Activated naive CD8-positive, alpha-beta T cell treated with anti-CD3 and anti-CD28 coated beads, Interleukin-2, amount 10 ng/mL, durations not matched to agents 7 days and 5 days (primary cell): ENCODE data around the gene STK10. TPM values are rescaled to one million over a fixed set of nuclear protein-coding genes. Genes with fewer than 3 reads are reported as not detected.

ENCODE experiments used
- ATAC-seq: fragments of 150-1000 bp; cut with Tn5 transposase; one replicate; pipeline ENCODE4 v1.10.0; 2021; ENCODE audit warnings: low read depth, moderate library complexity
- POLR2A ChIA-PET: fragments of 350-600 bp; sonication (Branson Sonifier 250); formaldehyde crosslinking; loops from one replicate; lab custom pipeline; 2021; ENCODE audit warnings: antibody characterized with exemption; lab: Charles Lee
- DNase-seq: peaks from one replicate; pipeline ENCODE4 v3.0.0; 2021
- H3K27ac Mint-ChIP-seq: one replicate; pipeline ENCODE4 v1.8.0; 2022; ENCODE audit warnings: mild to moderate bottlenecking, mixed read lengths
- H3K27me3 Mint-ChIP-seq: one replicate; pipeline ENCODE4 v1.8.0; 2022; ENCODE audit warnings: mild to moderate bottlenecking, moderate library complexity, mixed read lengths
- H3K36me3 Mint-ChIP-seq: one replicate; pipeline ENCODE4 v1.8.0; 2021; ENCODE audit warnings: mild to moderate bottlenecking, mixed read lengths
- H3K4me1 Mint-ChIP-seq: one replicate; pipeline ENCODE4 v1.8.0; 2021; ENCODE audit warnings: mixed read lengths
- H3K4me3 Mint-ChIP-seq: one replicate; pipeline ENCODE4 v1.8.0; 2022; ENCODE audit warnings: mild to moderate bottlenecking, moderate library complexity, mixed read lengths
- H3K9me3 Mint-ChIP-seq: one replicate; pipeline ENCODE4 v1.8.0; 2021; ENCODE audit warnings: mixed read lengths
- total RNA-seq, 2 experiments: library from RNA; stranded (reverse); gene quantifications; one replicate each; pipeline ENCODE4 v1.2.3, GENCODE V29; 2021

Gene STK10
- total RNA-seq, 2 experiments from 2014 or later: 319 to 320 TPM

DNA sequence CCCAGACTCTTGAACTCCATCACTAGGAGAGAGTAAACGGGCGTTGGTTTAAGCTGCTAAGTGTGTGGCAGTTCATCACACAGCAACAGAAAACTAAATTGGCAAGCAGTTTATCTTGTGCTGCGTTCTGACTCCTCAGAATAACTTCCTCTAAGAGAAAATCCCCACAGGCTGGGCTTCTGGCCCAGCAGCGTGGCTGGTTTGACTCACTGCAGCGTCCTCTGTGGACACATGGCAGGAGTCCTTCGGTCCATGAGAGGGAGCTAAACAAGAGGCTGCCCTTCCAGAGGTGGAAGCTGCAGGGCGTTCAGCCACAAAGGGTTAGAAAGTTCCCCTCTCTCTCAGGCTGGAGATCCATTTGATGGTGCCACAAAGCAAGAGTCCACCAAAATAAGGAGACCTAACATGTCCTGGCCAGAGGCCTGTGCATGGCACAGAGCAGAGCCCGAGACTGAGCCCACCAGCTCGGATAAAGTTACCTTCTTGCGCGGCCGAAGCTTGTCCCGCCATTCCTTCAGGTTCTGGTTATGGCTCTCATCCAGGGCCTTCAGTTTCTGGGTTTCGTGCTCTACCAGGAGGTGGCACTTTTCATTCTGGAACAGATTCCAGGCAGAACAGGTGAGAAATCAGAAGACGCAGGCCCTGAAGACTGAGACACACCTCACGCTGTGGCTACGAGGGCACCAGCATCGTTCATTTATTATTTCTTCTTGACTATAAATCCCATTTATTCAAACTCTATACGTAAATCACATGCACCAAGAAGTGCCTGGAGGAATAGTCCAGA lies 135.4 kb downstream of the STK10 start:
- H3K27ac Mint-ChIP-seq: no peak overlapping the region
- no peak overlapping the region for H3K4me3 Mint-ChIP-seq
- H3K9me3 Mint-ChIP-seq: no peaks in the 10 kb centered on the region
- POLR2A ChIA-PET: no interaction called here
- peaks cover 11% of the 10 kb centered on the region for H3K4me1 Mint-ChIP-seq
- no peaks in the 10 kb centered on the region for H3K27me3 Mint-ChIP-seq
- peaks cover 45% of the 10 kb centered on the region for H3K36me3 Mint-ChIP-seq
- ATAC-seq (no peak), DNase-seq (no peak)

DNA sequence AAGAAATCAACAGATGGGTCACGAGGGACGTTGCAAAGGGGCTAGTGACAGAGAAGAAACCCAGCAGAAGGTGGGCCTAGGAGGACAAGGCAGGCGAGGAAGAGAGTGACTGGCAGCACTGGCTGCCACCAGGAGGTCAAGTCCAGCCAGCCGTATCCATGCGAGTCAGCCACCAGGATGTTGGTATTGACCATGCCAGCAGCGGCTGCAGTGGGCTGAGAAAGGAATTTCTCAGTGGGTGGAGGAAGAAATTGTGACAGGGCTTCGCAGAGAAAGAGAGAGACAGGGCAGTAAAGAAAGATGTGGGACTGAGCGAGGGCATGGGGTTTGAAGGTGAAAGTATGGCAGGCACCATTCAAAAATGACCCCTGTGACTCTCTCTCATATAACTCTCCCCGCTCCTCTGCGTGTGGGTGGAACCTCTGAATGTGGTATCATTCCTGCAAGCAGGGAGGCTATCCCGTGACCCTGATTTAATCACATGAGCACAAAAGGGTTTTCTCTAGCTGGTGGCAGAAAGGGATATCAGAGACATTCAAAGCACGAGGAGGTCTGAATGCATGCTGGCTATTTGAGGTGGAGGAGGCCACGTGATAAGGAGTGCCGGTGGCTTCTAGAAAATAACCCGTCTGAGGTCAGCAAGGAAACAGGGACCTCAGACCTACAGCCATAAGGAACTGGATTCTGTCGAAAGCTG lies 136.2 kb downstream of the STK10 start:
- no peaks in the 10 kb centered on the region for H3K27me3 Mint-ChIP-seq
- DNase-seq (no peak), ATAC-seq (no peak)
- no peak overlapping the region for H3K4me3 Mint-ChIP-seq
- peaks cover 9% of the 10 kb centered on the region for H3K4me1 Mint-ChIP-seq
- H3K27ac Mint-ChIP-seq: no peak overlapping the region
- H3K9me3 Mint-ChIP-seq: no peaks in the 10 kb centered on the region
- peaks cover 41% of the 10 kb centered on the region for H3K36me3 Mint-ChIP-seq
- POLR2A ChIA-PET: no interaction called here

DNA sequence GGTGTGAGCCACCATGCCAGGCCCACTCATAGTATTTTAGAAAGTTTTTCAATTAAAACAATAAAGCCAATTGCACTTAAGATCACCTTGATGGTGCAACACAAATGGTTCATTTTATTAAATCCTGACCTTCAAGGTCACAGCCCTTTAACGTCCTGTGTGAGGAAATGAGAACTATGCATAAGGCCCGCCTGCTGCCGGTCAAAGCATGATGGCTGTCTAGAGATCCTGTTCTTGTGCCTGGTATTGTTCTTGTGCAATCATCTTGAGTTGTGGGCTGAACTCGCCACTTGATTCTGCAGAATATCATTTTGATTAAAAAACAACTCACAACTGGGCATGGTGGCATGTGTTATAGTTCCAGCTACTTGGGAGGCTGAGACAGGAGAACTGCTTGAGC lies 137.9 kb downstream of the STK10 start:
- POLR2A ChIA-PET: no interaction called here

DNA sequence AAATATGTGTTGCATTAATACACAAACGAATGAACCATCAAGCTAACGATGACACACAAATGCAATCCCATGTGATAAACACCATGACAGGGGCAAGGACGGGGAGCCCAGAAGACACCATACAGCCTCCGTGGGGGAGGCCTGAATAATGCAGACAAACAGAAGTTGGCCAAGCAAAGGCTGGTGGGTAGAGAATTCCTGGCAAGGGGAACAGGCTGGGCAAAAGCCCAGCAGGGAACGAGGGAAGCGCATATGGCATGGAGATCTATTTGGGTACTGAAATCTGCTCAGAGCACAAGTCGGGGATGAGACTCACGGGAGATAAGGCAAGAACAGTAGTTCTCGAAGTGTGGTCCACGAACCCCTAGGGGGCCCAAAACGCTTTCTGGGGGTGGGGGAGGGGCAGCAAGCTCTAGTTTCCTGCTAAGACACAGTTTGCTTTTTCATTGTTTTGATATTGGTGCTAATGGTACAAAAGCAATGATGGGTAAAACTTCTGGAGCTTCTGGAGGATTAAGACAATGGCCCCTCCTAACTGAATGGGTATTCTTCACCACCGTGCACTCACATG lies 138.7 kb downstream of the STK10 start:
- ATAC-seq: no peak
- POLR2A ChIA-PET: no interaction called here
- Mint-ChIP-seq H3K9me3 (no peaks in the 10 kb centered on the region), H3K27ac (peak overlapping the region; percentile 5), H3K36me3 (peaks cover 38% of the 10 kb centered on the region), H3K4me3 (no peak overlapping the region), H3K27me3 (no peaks in the 10 kb centered on the region), H3K4me1 (peaks cover 4% of the 10 kb centered on the region)
- no peak for DNase-seq

More for the DNA sequence above, 137.9 kb downstream of the STK10 start:
- ATAC-seq (no peak), DNase-seq (no peak)
- Mint-ChIP-seq H3K36me3 (peaks cover 32% of the 10 kb centered on the region), H3K27ac (no peak overlapping the region), H3K4me3 (no peak overlapping the region), H3K4me1 (peaks cover 4% of the 10 kb centered on the region), H3K27me3 (no peaks in the 10 kb centered on the region), H3K9me3 (no peaks in the 10 kb centered on the region)

DNA sequence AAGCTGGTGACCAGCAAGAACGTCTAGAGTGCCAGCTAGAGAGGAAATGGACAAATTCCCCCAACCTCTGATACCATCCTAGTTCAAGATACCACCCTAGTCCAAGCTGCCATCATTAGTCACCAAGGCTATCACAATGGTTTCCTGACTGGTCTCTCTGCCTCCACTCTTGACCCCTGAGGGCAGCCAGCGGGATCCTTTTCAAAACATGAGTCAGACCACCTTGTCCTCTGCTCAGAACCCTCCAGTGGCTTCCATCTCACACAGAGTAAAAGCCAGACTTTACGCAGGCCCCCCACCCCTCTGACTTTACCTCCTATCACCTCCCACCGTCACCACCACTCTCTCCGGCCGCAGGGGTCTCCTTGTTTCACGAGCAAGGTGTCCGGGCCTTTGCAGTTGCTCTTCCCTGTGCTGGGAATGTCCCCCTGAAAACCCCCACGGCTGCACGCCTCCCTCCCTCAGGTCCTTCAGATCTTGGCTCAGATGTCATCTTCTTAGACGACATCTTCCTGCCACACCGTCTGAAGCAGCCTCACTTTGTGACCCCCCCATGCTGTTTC lies 139.4 kb downstream of the STK10 start:
- Mint-ChIP-seq H3K4me1 (peaks cover 4% of the 10 kb centered on the region), H3K9me3 (no peaks in the 10 kb centered on the region), H3K27me3 (no peaks in the 10 kb centered on the region), H3K4me3 (no peak overlapping the region), H3K27ac (peak overlapping the region; percentile 5), H3K36me3 (peaks cover 38% of the 10 kb centered on the region)
- DNase-seq (no peak), ATAC-seq (no peak)
- POLR2A ChIA-PET: no interaction called here

DNA sequence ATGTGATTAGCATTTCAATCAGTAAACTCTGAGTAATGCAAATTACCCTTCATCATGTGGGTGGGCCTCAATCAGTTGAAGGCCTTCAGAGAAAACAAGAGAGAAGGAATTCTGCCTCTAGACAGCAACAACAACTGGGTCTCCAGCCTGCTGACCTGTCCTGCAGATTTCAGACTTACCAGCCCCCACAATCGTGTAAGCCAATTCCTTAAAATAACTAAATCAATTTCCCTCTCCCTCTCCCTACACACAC lies 139.9 kb downstream of the STK10 start:
- H3K27me3 Mint-ChIP-seq: no peaks in the 10 kb centered on the region
- POLR2A ChIA-PET: interaction anchor here (0.7 kb wide), 1 partner anchor 159 kb away, joined by 3 read pairs; no protein-coding TSS in a partner anchor

DNA sequence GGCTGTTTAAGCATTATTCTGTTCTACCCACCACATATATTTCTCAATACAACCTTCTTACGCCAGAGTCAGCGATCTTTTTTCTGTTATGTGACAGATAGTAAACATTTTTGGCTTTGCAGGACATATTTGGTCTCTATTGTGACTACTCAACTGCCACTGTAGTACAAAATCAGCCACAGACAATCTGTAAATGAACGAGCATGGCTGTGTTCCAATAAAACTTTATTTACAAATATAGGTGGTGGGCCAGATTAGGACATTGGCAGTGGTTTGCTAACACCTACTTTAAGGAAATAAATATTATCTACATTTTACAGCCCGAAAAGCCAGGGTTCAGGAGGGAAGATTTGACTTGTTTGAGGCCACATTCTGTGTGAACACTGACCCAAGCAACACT lies 141.4 kb downstream of the STK10 start:
- H3K4me3 Mint-ChIP-seq: no peak overlapping the region
- H3K9me3 Mint-ChIP-seq: no peaks in the 10 kb centered on the region
- no peak for ATAC-seq
- no peak overlapping the region for H3K27ac Mint-ChIP-seq
- H3K27me3 Mint-ChIP-seq: no peaks in the 10 kb centered on the region
- DNase-seq: no peak
- POLR2A ChIA-PET: no interaction called here
- peaks cover 3% of the 10 kb centered on the region for H3K4me1 Mint-ChIP-seq
- peaks cover 31% of the 10 kb centered on the region for H3K36me3 Mint-ChIP-seq

More for the DNA sequence above, 139.9 kb downstream of the STK10 start:
- peaks cover 4% of the 10 kb centered on the region for H3K4me1 Mint-ChIP-seq
- H3K27ac Mint-ChIP-seq: no peak overlapping the region
- DNase-seq (no peak), ATAC-seq (no peak)
- H3K36me3 Mint-ChIP-seq: peaks cover 37% of the 10 kb centered on the region
- H3K9me3 Mint-ChIP-seq: no peaks in the 10 kb centered on the region
- no peak overlapping the region for H3K4me3 Mint-ChIP-seq

DNA sequence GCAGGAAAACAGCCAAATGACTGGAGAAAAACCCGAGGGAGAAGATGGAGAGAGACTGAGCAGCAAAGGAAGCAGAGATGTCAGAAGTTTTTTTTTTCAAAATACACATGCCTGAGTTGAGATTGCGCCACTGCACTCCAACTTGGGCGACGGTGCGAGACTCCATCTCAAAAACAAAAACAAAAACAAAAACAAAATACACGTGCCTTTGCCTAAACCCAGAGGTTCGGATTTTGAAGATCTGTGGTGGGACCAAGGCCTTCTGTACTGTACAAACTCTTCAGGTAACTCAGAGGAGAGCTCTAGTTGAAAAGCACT lies 142.8 kb downstream of the STK10 start:
- POLR2A ChIA-PET: no interaction called here
- no peaks in the 10 kb centered on the region for H3K27me3 Mint-ChIP-seq
- no peak overlapping the region for H3K27ac Mint-ChIP-seq
- peaks cover 2% of the 10 kb centered on the region for H3K4me1 Mint-ChIP-seq
- H3K4me3 Mint-ChIP-seq: no peak overlapping the region
- H3K36me3 Mint-ChIP-seq: peaks cover 26% of the 10 kb centered on the region
- H3K9me3 Mint-ChIP-seq: no peaks in the 10 kb centered on the region
- DNase-seq: no peak
- no peak for ATAC-seq

DNA sequence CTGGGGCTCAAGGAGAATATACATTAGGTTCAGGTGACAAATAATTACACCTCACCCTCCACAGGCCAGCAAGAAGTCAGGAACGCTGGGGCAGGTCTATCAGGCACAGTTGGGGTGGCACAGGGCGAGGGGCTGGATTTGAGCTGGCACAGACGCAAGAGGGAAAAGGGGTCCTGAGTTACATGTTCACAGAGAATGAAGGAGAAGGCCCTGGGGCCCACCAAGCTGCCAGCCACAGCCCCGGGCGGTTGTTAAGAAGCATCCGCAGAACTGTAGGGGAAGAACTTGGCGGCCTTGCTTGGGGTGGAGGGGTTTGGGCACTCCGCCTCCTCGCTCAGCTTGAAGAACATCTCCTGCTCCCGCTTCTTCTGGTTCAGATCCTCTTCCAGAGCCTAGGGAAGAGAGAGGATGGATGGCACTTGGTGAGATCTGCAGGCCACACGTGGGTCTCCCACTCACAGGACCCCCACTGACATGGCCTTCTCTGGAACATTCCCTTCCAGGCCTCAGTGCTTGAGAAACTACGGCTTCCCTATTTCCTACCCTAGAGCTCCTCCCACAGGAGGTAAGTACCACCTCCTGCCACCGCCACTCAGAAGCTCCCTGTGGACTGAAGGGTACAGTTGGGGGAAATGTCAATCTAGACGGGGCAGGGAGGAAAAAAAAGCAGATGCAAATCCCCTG lies 143.3 kb downstream of the STK10 start:
- H3K9me3 Mint-ChIP-seq: no peaks in the 10 kb centered on the region
- DNase-seq (no peak), ATAC-seq (no peak)
- no peak overlapping the region for H3K27ac Mint-ChIP-seq
- H3K36me3 Mint-ChIP-seq: peaks cover 24% of the 10 kb centered on the region
- POLR2A ChIA-PET: no interaction called here
- H3K27me3 Mint-ChIP-seq: no peaks in the 10 kb centered on the region
- no peak overlapping the region for H3K4me3 Mint-ChIP-seq
- H3K4me1 Mint-ChIP-seq: peaks cover 6% of the 10 kb centered on the region

DNA sequence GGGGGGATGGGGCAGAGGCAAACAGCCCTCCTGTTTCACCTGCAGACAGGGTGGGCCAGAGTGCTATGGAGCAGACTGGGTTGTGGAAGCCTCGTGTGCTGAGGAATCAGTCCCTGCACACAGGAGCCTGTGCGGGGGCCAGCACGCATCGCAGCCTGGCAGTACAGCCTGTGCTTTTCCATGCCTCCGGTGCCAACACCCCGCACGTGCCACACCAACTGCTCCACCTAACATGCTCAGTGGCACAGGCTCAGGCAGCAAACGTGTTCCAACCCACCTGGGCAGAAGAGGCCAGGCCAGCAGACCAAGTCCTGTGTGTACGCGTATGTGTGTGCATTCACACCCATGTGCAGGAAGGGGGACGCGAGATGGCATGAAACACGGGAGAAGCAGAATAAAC lies 144.2 kb downstream of the STK10 start:
- no peaks in the 10 kb centered on the region for H3K27me3 Mint-ChIP-seq
- DNase-seq (no peak), ATAC-seq (no peak)
- H3K27ac Mint-ChIP-seq: no peak overlapping the region
- H3K4me1 Mint-ChIP-seq: peaks cover 5% of the 10 kb centered on the region
- peaks cover 19% of the 10 kb centered on the region for H3K36me3 Mint-ChIP-seq
- no peak overlapping the region for H3K4me3 Mint-ChIP-seq
- no peaks in the 10 kb centered on the region for H3K9me3 Mint-ChIP-seq
- POLR2A ChIA-PET: no interaction called here

DNA sequence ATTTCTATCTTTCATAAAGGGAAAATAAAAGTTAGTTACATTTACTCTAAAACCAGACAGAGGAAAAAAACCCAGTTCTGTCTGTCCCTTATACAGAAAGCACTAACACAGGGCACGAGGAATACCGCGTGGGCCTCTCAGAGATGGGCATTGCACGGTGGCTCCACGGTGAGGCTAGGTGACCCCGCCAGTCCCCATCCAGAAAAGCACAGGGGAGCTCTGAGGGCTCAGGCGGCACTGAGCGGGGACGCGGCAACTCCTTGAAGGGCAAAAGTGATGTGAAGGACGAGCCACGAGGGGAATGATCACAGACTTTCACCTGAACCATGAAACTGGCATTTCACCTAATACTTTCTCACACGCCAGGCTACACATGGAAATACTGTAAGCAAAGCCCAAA lies 145.8 kb downstream of the STK10 start:
- H3K27me3 Mint-ChIP-seq: no peaks in the 10 kb centered on the region
- H3K36me3 Mint-ChIP-seq: peaks cover 19% of the 10 kb centered on the region
- POLR2A ChIA-PET: no interaction called here
- H3K4me3 Mint-ChIP-seq: no peak overlapping the region
- peaks cover 5% of the 10 kb centered on the region for H3K4me1 Mint-ChIP-seq
- H3K9me3 Mint-ChIP-seq: no peaks in the 10 kb centered on the region
- no peak overlapping the region for H3K27ac Mint-ChIP-seq
- no peak for ATAC-seq
- DNase-seq: no peak

DNA sequence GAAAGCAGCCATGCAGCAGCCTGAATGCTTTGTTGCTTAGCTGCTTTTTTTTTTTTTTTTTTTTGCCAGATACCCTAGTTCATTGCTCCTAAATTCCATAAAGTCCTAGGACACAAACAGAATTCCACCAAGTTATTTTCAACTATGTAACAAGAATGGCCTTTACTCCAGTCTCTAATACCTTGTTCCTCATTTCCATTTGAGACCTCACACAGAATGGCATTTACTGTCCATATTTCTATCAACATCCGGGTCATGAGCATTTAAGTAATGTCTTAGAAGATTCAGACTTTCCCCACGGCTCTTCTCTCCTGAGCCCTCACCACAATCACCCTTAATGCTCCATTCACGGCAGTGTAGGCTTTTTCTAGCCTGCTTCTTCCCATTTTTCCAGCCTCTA lies 149.9 kb downstream of the STK10 start:
- ATAC-seq (no peak), DNase-seq (no peak)
- POLR2A ChIA-PET: interaction anchor here (0.7 kb wide), 1 partner anchor 261 kb away, joined by 6 read pairs; no protein-coding TSS in a partner anchor
- H3K4me3 Mint-ChIP-seq: no peak overlapping the region
- no peaks in the 10 kb centered on the region for H3K27me3 Mint-ChIP-seq
- peaks cover 9% of the 10 kb centered on the region for H3K36me3 Mint-ChIP-seq
- H3K9me3 Mint-ChIP-seq: peaks cover 1% of the 10 kb centered on the region
- no peak overlapping the region for H3K27ac Mint-ChIP-seq
- peaks cover 12% of the 10 kb centered on the region for H3K4me1 Mint-ChIP-seq

DNA sequence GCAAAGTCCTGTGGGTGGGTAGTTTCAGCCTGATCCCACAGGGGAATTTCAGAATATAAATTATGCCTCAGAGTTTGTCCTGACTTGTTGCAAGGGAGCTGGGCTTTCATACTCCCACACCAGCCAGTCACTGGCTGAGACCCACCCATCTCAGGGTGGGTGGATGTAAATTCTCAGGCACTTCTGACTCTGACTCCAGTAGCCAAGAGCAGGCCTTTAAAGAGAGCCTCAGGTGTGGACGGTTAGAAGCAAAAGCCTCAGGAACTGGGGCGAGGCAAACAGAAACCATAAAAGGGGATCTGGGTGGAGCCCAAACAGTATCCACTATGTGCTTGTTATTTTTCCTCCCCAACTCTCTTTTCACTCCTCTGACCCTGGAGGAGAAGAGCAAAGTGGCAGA lies 153.0 kb downstream of the STK10 start:
- POLR2A ChIA-PET: no interaction called here
- Mint-ChIP-seq H3K9me3 (peaks cover 10% of the 10 kb centered on the region), H3K27ac (peak overlapping the region; percentile 19), H3K4me1 (peaks cover 11% of the 10 kb centered on the region), H3K27me3 (no peaks in the 10 kb centered on the region), H3K36me3 (peaks cover 18% of the 10 kb centered on the region), H3K4me3 (no peak overlapping the region)
- no peak for DNase-seq
- ATAC-seq: peak; percentile 56
